ELF-1 (cell line): ENCODE measurements around the gene AHNAK2.
"Not testable (repeated sequence)": the region's sequence is repeated elsewhere in the genome, so short reads cannot be mapped to it uniquely, and the experiment has no call there.

Experiments
- DNase-seq: peaks from one replicate; pipeline ENCODE4 v3.0.0-alpha.2; 2016; ENCODE audit warnings: low read depth, low spot score

Gene AHNAK2

DNA sequence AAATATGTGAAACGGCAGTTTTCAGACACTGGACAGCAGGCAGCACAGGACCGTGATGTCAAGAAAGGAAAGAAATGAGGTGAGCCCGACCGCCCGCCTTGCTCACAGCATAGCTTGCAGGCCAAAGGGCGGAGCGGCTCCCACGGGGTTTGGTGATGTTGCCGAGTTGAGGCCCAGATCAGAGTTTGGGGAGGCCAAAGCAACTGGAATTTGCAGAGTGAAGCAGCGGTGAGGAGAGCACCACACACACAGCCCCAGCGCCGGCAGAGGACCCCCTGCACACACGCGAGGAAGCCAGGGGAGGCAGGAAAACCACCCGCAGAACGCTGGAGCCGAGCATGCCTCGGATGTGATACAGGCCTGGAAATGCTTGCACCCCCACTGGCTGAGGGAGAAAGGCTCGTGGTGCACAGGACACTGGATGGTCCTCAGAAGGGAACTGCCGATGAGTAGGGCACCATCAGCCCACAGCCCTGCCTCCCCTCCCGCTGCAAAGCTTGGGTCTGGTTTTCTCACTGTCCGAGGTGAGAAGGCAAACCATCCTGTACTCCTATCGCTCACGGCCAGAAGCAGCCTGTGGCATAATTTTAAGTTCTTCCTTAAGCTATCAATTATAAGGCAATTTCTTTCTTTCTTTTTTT, 79.2 kb downstream of the AHNAK2 start:
- no peak for DNase-seq

DNA sequence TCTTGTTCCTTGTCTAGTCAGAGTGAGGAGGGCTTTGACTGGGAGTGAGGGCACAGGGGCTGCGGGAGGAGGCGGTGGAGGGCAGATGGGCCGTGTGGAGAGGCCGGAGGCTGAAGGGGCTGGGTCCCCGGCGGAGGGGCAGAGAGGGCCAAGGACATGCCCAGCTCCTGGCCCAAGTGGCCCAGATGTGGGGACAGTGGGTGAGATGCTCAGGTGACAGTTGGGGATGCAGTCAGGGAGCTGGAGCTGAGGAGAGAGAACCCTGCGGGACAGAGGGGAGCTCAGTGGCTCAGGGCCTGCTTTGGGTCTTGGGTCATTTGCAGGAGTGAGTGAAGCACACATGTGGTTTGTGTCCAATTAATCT, 80.0 kb downstream of the AHNAK2 start:
- no peak for DNase-seq

DNA sequence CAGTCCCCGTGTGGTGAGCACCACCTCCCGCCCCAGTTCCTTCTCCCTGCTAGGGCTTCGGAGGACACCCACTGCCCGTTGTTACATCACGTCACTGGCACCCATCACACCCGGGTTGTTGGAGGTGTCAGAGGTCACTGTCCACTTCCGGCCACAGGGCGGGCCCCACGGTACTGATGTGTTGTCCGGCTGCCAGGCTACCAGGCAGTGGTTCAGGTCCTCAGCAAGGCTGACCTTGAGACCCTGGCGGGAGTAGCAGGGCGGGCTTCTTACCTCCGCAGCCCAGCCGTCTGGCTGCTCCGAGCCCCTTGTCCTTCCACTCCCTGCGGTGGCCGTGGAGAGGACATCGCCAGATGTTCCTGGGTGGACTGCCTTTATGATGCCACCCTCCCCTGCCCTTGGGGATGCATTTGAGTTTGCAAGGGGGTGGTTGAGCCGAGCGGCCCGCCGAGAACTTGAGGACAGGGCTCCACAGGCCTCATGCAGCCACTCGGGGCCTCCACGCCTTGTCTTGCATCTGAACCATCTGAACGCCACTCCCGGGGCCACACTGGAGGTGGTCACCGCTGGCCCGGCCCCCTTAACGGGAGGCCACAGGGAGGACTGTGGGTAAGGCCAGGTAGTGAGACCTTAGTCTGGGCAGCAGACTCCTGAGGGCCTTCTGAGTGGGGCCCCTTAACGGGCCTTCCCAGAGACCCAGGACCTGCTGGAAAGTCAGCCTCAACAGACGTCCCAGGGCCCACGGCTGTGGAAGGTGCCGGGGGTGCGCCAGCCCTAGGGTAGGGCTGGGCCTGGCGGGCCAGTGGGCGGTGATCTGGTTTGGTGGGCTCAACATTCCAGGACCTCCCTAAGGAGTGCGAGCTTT, 80.6 kb downstream of the AHNAK2 start:
- DNase-seq: no peak

DNA sequence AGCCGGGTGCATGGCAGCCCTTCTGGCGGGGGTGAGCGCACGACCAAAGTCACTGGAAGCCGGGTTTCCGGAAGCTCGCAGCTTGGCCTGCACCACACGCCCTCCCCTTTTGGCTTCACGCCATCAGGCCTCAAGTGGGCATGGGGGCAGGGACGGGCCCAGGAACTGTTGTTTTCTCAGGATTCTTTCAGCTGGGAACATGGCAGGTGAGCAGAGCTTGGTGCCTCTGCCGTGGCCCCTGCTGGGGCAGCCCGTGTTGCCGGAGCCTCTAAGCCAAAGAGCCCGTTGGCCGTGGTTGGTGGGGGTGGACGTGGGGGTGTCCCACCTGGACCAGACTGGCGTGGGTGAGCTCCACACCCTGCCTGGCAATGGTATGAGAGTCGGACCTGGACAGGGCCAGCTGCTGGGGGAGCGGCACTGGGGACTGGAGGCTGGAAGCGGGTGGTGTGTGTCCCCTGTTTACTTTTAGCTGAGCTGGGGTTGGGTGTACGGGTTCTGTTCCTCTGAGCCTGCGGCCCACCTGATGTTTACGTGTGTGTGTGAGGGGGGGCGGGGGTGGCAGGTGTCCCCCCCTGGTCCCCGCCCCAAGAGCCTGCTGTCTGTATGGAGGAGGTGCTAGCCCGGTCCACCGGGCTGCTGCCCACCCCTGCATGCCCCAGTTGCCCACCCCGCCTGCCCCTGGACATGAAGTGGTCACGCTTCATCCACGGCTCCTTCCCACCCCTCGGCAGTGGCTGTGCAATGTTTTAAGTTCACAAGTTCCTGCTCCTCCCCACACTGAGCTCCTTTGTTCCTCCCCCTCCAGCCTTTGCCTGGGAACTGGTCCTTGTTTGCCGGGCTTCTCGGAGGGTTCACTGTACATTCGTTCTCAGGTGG, 82.2 kb downstream of the AHNAK2 start:
- no peak for DNase-seq

DNA sequence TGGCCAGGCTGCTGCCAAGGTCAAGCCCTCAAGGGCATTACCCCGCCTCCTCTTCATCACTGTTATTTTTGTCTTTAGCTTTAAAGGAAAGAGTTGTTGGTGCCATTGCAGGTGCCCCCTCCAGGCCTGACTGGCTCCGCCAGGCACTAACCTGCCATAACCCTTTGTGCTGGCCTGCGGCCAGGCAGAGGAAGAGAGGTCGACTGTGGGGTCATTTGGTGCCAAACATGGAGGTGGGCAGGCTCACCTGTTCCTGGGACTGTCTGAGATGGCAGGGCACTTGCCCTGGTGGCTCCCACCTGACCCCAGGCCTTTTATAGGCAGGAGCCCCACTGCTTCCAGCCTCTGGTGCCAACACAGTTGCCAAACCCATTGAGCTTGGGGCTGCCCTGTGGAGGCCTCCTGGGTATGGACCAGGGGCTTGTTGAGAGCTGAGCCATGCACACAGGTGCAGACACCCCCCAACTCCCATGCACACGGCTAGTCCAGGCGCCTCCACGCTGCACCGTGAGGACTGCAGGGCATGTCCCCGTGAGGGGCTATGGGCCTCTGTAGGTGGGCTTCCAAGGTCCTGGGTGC, 82.9 kb downstream of the AHNAK2 start:
- DNase-seq: no peak

DNA sequence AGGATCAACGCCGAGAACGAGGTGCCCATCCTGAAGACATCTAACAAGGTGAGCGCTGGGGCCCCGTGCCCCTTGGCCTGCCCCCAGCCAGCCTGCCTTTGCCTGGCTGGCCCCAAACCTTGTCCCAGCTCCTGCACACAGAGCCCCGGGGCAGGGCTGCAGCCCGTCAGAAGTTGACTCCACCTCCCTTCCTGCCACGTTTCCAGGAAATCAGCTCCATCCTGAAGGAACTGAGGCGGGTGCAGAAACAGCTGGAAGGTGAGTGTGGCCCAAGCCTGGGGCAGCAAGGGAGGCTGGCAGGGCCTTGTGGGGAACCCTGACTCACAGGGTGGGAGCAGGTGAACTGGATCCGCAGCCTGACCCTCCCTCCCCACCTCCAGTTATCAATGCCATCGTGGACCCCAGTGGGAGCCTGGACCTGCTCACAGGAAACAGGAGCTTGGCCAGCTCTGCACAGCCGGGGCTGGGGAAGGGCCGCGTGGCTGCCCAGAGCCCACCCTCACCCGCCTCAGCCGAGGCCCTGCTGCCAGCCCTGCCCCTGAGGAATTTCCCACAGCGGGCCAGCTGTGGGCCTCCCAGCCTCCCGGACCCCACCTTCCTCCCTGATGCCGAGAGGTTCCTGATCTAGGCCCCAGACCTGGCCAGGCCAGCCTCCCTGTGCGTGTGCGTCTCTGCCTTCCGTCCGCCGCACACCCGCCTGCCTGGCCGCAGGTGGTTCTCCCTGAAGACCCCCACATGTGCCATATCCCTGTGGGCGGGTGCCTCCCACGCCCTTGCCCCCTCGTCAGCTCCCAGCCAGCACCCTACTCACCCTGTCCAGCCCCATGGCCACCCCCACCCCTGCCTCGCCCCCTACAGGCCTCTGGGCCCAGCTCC, 83.6 kb downstream of the AHNAK2 start:
- DNase-seq: no peak

DNA sequence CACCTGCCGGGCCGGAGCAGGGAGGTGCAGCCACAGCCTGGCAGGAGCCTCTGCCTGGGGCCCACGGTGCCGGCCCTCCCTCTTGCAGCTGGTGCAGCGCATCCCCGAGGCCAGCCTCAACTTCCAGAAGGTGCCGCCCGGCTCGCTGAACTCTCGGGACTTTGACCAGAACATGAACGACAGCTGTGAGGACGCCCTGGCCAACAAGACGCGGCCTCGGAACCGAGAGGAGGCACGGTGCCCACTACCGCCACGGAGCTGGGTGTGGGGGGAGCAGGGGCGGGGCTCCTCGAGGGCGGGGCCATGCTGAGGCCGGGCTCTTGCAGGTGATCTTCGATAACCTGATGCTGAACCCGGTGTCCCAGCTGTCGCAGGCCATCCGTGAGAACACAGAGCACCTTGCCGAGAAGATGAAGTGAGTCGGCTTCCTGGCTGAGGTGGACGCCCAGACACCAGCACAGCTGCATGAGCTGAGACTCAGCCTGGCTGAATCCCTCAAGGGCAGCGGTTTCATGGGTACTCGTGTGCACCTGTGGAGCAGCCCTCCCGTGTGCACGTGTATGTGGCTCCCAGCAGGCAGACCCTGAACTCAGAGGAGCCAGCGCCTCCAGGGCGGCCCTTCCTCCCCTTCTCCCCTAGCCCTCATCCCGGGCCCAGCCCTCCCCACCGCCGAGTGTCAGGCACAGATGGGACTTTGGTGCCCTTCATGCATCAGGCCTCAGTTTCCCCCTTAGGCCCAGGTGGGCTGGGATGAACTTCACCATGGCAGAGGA, 84.6 kb downstream of the AHNAK2 start:
- DNase-seq: no peak

DNA sequence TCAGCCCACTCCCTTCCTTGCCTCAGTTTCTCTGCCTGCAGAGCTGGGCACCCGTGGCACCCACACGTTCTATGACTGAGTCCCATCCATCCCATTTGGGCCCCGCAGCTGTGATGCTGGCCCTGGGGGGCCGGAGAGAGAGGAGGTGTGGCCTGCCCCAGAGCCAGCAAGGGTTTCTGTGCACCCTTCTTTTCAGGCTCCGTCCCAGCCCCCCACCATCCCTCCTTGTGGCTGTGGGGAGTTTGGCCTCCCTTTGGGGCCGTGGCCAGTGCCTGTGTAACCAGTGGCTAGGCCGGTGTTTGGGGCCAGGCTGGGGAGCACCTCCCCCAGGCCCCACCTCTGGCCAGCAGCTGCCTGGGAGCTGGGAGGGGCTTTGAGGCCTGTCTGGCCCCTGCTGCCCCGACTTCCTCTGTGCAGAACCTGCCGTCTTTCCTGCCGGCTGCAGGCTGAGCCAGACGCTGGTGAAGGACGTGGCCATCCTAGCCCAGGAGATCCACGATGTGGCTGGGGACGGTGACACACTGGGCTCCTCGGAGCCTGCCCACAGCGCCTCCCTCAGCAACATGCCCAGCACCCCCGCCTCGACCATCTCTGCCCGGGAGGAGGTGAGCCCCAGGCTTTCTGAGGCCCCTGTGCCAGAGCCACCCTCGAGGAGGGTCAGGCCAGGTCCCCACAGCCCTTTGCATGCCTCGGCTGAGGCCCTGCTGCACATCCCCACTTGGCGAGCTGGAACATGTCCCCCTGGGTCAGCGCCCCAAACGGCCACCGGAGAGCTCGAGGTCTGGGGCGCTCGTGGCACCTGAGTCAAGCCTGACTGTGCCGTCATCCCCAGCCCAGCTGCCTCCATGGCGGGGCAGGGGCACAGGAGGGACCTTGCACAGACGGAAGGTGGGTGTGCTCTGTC, 85.4 kb downstream of the AHNAK2 start:
- no peak for DNase-seq

DNA sequence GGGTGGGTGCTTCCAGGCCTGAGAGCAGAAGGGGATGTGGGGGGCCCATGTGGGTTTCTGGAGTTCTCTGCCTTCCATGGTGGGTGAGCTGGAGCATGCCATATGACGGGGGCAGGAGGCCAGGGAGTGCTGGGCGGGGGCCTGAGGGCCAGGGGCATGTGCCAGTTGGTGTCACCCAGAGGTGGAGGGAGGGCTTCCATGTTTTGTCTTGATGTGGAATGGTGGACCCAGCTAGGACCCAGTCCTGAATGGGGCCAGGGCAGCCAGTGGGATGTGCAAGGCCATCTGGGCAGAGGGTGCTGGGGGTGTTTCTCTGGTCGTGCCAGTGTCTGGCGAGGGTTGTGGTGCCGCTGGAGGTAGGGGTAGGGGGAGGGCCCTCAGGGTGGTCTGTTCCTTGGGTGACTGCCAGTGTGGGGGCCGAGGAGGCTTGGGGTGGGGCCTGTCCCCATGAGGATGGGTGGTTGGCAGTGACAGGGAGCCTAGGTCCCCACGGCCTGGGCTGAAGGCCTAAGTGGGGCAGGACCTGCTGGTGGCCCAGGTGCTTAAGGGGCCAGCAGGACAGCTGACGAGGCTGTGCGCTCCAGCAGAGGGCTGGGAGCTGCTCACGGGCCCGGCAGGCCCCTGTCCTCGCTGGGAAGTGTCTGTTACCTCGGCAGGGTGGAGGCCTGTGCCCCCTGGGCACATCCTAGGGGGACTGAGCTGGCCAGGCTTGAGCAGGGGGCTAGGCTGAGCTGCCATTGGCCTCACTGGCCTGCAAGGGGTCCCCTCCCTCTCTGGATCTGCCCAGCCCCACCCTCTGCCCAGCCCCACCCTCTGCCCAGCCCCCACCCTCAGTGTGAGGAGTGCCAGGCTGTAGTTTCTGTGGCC, 86.3 kb downstream of the AHNAK2 start:
- no peak for DNase-seq

DNA sequence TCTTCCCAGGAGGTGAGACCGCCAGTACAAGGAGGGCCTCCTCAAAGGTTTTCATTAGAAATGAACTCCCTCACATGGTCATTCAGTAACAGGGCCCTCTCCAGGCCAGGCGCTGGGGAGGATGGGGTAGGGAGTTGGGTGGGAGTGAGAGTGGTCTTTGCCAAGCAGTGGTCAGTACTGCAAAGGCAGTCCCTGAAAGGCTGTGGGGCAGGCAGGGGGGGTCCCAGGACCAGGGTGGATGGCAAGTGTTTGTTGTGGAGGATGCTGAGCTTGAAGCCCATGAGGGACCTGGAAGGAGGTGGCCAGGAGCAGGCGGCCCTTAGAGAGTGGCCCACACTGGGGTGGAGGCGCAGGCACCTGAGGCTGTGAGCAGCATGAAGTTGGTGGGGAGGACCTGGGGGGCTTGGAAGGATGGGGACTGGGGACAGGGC, 87.0 kb downstream of the AHNAK2 start:
- DNase-seq: no peak

DNA sequence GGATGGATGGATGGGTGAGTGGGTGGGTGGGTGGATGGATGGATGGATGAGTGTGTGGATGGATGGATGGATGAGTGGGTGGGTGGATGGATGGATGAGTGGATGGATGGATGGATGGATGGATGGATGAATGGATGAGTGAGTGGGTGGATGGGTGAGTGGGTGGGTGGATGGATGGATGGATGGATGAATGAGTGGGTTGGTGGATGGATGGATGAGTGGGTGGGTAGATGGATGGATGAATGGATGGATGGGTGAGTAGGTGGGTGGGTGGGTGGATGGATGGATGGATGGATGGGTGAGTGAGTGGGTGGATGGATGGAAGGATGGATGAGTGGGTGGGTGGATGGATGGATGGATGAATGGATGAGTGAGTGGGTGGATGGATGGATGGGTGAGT, 87.9 kb downstream of the AHNAK2 start:
- DNase-seq: not testable (repeated sequence)

DNA sequence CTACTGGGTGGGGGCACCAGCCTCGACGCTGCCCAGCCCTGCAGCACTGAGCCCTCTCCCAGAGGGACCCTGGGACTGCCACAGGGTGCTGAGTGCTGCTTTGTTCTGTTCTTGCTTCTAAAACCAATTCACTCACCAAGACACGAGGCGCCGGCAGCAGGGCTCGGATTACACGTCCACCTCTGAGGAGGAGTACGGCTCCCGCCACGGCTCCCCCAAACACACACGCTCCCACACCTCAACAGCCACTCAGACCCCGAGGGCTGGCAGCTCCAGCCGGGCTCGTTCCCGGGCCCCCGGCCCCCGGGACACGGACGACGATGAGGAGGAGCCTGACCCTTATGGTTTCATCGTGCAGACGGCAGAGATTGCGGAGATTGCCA, 88.8 kb downstream of the AHNAK2 start:
- DNase-seq: no peak

DNA sequence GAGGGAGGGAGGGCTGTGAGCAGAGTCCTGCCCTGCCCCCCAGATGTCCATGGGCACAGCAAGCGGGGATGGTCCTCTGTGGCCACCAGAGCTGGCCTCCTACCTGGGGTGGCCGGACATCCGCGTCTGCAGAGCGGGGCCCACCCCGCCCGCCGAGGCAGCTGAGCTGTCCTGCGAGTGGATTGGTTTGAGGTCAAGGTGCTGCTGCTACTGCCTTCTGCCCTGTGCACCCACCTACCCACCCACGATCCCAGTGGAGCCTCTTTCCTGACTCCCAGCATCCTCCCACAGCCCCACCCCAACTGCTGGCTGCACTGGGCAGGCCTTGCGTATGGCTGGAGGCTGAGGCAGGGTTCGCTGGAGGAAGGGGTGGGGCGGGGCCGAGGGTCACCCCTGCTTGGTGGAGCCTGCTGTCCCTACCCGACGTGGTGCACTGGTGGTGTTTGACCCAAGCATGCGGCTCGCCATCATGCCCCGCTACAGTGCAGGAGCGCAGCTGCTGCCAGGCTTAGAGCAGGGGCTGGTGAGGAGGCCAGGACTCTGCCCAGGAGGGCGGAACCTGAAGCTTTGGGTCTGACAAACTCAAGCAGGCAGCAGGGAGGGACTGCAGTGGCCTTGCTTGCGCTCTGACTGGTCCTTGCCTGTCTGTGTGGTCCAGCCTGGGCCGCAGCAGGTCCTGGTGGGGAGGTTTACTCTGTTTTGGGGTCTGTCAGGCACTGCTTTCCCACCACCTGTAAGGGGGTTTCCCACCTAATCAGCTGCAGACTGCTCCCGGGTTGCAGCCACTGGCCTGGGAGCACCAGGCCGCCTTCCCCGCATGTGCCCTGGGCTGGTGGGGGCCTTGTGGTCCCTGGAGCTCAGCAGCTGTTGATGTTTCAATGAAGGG, 89.4 kb downstream of the AHNAK2 start:
- DNase-seq: no peak

DNA sequence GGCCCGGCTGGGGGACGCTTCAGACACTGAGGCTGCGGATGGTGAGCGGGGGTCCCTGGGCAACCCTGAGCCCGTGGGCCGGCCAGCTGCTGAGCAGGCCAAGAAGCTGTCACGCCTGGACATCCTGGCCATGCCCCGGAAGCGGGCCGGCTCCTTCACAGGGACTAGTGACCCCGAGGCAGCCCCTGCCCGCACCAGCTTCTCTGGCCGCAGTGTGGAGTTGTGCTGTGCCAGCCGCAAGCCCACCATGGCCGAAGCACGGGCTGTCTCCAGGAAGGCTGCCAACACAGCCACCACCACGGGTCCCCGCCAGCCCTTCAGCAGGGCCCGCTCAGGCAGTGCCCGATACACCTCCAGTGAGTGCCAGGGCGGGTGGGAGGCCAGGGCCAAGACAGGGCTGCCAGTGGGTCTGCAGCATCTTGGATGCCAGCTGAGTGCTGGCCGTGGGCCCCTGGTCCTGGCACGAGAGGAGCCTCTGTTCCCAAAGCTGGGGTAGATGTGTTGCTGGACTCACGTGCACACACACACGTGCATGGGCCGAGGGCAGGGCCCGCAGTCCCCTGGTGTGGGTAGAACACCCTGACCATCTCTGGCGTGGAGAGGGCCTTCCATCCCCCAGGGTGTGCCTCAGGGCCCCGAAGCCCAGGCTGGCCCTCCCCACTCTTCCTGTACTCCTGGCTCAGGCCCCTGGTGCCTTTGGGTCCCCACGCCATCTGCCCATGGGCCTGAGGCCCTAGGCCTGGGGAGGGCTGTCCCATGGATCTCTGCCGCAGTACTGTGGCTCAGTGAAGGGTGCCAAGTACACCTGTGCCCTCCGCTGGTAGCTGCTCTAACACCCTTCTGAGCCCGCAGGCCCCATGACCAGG, 90.3 kb downstream of the AHNAK2 start:
- DNase-seq: no peak
